Measurements from ENCODE around the gene OR3A2.
"Not testable (repeated sequence)": the region's sequence is repeated elsewhere in the genome, so short reads cannot be mapped to it uniquely, and the experiment has no call there.

The OR3A2 gene

DNA sequence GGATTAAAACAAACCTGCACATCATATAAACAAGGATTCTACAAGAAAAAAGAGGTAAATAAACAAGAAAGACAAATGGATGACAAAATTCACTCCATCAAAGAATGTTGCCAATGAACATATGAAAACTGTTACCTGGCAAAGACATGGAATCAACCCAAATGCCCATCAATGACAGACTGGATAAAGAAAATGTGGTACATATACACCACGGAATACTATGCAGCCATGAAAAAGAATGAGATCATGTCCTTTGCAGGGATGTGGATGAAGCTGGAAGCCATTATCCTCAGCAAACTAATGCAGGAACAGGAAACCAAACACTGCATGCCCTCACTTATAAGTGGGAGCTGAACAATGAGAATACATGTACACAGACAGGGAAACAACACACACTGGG, 92.6 kb downstream of the OR3A2 start:
- not testable (repeated sequence) for DNase-seq (ENCODE audit: low read depth)

DNA sequence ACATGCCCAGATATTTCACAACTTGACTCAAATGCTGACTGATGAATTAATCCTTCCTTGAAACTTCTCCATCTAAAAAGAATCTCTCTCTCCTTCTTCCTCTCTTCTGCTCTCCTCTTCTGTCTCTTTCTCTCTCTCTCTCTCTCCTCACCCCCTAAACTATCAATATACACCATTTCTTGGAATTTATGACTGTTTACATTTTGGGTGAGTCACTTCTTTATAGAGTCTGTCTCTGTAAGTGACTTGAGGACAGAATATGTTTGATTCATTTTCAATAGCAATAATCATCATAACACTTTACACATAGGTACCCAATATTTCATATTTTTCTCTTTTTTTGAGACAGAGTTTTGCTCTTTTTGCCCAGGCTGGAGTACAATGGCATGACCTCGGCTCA, 103.2 kb downstream of the OR3A2 start:
- DNase-seq (ENCODE audit: low read depth): no peak

- DNase-seq (ENCODE audit: low read depth): no peak
These were observed 110.0 kb downstream of the OR3A2 start for GRCh38 chr17:3276126-3276525.

- no peak for DNase-seq (ENCODE audit: low read depth)
These were observed 114.8 kb downstream of the OR3A2 start for GRCh38 chr17:3271072-3271848.

DNA sequence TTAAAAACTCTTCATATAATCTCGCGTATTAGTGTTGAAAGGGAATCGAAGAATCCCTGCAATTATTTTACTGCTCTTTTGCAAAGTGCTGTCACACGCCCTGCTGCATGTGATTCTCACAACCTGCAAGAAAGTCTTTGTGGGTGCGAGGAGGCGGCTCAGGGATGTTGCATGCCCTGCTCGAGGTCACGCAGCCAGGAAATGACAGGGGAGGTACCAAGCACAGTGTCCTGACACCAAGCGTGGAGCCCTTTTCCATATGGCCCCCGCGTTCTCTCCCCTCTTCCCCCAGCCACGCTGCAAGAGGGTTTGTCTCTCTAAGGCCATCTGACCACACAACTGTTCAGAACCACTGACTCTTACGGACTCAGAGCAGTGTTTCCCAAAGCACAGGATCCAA, 125.5 kb downstream of the OR3A2 start:
- no peak for DNase-seq (ENCODE audit: low read depth)

DNA sequence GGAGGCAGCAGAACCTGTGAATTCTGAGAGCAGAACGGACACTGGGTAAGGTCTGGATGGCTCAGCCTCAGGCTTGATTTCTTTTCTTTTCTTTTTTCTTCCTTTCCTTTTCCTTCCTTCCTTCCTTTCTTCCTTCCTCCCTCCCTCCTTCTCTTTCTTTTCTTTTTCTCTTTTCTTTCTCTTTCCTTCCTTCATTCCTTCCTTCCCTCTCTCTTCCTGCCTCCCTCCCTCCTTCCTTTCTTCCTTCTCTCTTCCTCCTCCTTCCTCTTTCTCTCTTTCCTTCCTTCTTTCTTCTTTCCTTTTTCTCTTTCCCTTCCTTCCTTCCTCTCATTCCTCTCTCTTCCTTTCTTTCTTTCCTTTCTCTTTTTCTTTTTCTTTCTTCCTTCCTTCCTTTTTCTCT, 125.9 kb downstream of the OR3A2 start:
- no peak for DNase-seq (ENCODE audit: low read depth)

DNA sequence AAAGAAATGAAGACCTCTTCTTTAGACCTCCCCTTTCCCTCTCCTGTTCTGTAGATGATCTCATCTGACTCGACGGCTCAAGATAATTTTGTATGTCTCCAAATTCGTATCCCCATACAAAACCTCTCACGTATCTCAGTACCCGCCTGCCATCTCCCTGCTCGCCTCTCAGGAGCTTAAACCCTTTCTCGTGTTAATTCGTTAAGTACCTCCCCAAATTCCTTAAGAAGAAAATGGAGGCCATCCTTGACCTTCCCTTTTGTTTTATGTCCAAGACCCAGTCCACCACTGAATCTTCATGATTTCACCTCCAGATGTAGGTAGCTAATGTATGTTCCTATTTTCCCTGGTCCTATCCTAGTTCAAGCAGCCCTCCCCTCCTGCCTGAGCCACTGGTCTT, 129.5 kb downstream of the OR3A2 start:
- no peak for DNase-seq (ENCODE audit: low read depth)

- not testable (repeated sequence) for DNase-seq (ENCODE audit: low read depth)
These were observed 137.1 kb downstream of the OR3A2 start for GRCh38 chr17:3249013-3249412.

DNA sequence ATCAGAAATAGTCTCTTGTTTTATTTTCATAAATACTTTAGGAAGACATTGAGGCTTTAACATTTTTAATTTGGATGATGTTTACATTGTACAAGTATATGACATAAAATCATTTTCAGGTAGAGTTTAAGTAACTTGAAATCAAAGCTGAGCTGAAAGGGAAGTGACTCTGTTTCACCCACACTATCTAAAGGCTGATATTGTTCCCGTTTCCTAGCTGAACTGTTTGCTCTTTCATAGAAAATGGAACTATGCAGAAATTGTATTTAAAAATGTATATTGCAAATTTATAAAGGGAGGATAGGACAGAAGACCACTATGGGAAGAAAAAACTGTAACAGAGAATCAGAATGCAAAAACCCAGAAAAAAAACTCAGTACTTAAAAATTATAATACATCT, 141.3 kb downstream of the OR3A2 start:
- not testable (repeated sequence) for DNase-seq (ENCODE audit: low read depth)

GRCh38 chr17:3241044-3241443, 145.1 kb downstream of the OR3A2 start:
- DNase-seq (ENCODE audit: low read depth): not testable (repeated sequence)

GRCh38 chr17:3238685-3239084, 147.4 kb downstream of the OR3A2 start:
- not testable (repeated sequence) for DNase-seq (ENCODE audit: low read depth)

DNA sequence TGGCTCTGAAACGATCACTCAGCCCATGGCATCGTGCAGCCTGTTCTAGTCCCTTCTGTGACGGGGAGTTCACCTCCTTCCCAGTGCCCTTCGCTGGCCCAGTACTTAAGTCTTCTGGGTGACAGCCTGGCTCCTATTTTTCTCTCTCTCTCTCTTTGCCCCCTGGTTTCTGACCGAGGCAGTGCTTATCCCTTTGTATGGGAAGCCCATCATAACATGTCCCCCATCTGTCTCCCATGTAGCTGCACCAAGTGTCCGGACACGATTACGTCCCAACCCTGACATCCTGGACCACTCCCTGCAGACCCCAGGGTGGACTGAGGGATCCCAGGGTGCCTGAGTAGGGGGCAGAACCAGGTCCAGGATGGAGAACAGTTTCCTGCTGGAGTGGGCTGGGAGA, 153.8 kb downstream of the OR3A2 start:
- DNase-seq (ENCODE audit: low read depth): not testable (repeated sequence)

Measured in iris pigment epithelial cell (primary cell).